ENCODE data around the gene DPP6. TPM values are rescaled to one million over a fixed set of nuclear protein-coding genes. Genes with fewer than 3 reads are reported as not detected.

The DPP6 gene
- total and polyA plus RNA-seq, 2 donors (not counting 1 experiment from before 2014, with no cell fraction given) = not detected

DNA sequence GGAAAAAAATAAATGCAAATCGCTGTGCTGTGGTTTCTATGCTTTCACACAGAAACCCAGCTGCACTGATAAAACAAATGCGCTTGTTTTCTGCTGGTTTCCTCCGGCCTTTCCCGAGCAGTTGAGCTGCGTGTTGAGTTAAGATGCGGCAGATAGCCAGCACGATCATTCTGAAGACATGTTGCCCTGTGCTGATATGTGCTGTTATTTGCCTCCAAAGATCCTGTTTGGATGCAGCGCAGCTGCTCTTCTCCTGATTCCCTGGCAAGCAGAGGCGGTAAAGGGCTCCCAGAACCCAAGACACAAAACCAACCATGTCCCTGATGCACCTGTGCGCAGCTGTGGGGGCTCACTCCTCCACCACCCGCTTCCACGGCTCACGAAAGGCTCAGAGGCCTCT is 725.3 kb downstream of the DPP6 start:
- WGBS (ENCODE audit: insufficient coverage) = 90% methylated on average over 12 of the region's 13 CpGs
- no peak overlapping the region for H3K4me3 Mint-ChIP-seq
- Histone ChIP-seq H3K27me3 (replicated peaks in 1 of 4; ENCODE audit: control extremely low read depth in 1 of 4, control insufficient read depth in 3 of 4, insufficient read depth in 4 of 4, low read length in 3 of 4) (no peaks in the 10 kb centered on the region), H3K36me3 (replicated peaks in 1 of 2; ENCODE audit: control extremely low read depth in 1 of 2, control insufficient read depth in 1 of 2, extremely low read depth in 1 of 2, insufficient read depth in 2 of 2, low read length in 1 of 2) (no peaks in the 10 kb centered on the region), H2AFZ (ENCODE audit: insufficient read depth, low read depth, low read length, poor library complexity, severe bottlenecking) (no peak overlapping the region), H3K9ac (ENCODE audit: low read length) (no peak overlapping the region), H3K9me3 (ENCODE audit: control extremely low read depth in 1 of 3, control insufficient read depth in 2 of 3, insufficient read depth in 1 of 3, low read length in 2 of 3) (peaks cover 0 to 4% (median 0%) of the 10 kb centered on the region in 3 donors), H3K4me2 (replicated peaks; ENCODE audit: low read depth, low read length, poor library complexity, severe bottlenecking) (no peak overlapping the region), H4K20me1 (ENCODE audit: control insufficient read depth, insufficient read depth, low read length, poor library complexity, severe bottlenecking) (no peaks in the 10 kb centered on the region), H3K79me2 (ENCODE audit: control insufficient read depth, insufficient read depth, low read length) (no peaks in the 10 kb centered on the region), H3K4me1 (ENCODE audit: control insufficient read depth in 2 of 2, insufficient read depth in 2 of 2, low read length in 2 of 2) (peaks cover 0 to 3% of the 10 kb centered on the region in 2 donors), H3K4me3 (ENCODE audit: control extremely low read depth in 1 of 5, extremely low read depth in 1 of 5, insufficient read depth in 1 of 5, low read depth in 2 of 5, low read length in 4 of 5) (no peak overlapping the region), H3K27ac (ENCODE audit: low read length in 2 of 2) (no peak overlapping the region)
- no peak for DNase-seq
- no peak for TF ChIP-seq EZH2 (IDR thresholded peaks at IDR 0.05; ENCODE audit: borderline replicate concordance, insufficient read depth, low read depth, low read length, poor library complexity, severe bottlenecking)
- TF ChIP-seq, protein P1, sequence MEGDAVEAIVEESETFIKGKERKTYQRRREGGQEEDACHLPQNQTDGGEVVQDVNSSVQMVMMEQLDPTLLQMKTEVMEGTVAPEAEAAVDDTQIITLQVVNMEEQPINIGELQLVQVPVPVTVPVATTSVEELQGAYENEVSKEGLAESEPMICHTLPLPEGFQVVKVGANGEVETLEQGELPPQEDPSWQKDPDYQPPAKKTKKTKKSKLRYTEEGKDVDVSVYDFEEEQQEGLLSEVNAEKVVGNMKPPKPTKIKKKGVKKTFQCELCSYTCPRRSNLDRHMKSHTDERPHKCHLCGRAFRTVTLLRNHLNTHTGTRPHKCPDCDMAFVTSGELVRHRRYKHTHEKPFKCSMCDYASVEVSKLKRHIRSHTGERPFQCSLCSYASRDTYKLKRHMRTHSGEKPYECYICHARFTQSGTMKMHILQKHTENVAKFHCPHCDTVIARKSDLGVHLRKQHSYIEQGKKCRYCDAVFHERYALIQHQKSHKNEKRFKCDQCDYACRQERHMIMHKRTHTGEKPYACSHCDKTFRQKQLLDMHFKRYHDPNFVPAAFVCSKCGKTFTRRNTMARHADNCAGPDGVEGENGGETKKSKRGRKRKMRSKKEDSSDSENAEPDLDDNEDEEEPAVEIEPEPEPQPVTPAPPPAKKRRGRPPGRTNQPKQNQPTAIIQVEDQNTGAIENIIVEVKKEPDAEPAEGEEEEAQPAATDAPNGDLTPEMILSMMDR (IDR thresholded peaks at IDR 0.05) = no peak
- peaks cover 10% of the 10 kb centered on the region for H3K4me1 Mint-ChIP-seq
- peaks cover 6% of the 10 kb centered on the region for H3K9me3 Mint-ChIP-seq (ENCODE audit: insufficient read depth)
- ChIA-PET POLR2A (no interaction called here), CTCF (no interaction called here)
- ATAC-seq (ENCODE audit: low read depth) = no peak
- H3K27me3 Mint-ChIP-seq = no peaks in the 10 kb centered on the region
- intact Hi-C loops (cut with micrococcal nuclease) = no loop called here
- no peak overlapping the region for H3K27ac Mint-ChIP-seq

DNA sequence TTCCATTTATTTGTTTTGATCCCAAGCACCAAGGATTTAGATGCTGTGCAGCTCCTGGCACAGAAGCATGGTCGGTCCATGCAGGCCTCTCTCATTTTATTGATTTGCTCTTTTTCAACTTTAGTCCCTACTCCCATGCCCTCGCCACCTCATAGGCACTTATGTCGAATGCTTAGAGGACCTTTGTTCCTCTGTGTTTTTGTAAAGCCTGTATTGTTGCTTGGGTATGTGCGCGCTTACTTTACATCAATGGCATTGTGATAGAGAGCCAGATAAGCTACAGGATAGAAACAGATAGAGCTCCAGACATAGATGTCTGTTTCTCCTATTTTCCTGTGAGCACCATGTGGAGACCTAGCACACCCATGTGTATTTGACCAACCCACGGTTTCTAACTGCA is 725.7 kb downstream of the DPP6 start:
- Histone ChIP-seq H3K4me1 (ENCODE audit: control insufficient read depth in 2 of 2, insufficient read depth in 2 of 2, low read length in 2 of 2) (peaks cover 0 to 3% of the 10 kb centered on the region in 2 donors), H4K20me1 (ENCODE audit: control insufficient read depth, insufficient read depth, low read length, poor library complexity, severe bottlenecking) (no peaks in the 10 kb centered on the region), H3K36me3 (replicated peaks in 1 of 2; ENCODE audit: control extremely low read depth in 1 of 2, control insufficient read depth in 1 of 2, extremely low read depth in 1 of 2, insufficient read depth in 2 of 2, low read length in 1 of 2) (no peaks in the 10 kb centered on the region), H3K9me3 (ENCODE audit: control extremely low read depth in 1 of 3, control insufficient read depth in 2 of 3, insufficient read depth in 1 of 3, low read length in 2 of 3) (peaks cover 0 to 5% (median 0%) of the 10 kb centered on the region in 3 donors), H3K4me3 (ENCODE audit: control extremely low read depth in 1 of 5, extremely low read depth in 1 of 5, insufficient read depth in 1 of 5, low read depth in 2 of 5, low read length in 4 of 5) (no peak overlapping the region), H3K27ac (ENCODE audit: low read length in 2 of 2) (no peak overlapping the region), H3K9ac (ENCODE audit: low read length) (no peak overlapping the region), H3K4me2 (replicated peaks; ENCODE audit: low read depth, low read length, poor library complexity, severe bottlenecking) (no peak overlapping the region), H3K27me3 (replicated peaks in 1 of 4; ENCODE audit: control extremely low read depth in 1 of 4, control insufficient read depth in 3 of 4, insufficient read depth in 4 of 4, low read length in 3 of 4) (no peaks in the 10 kb centered on the region), H3K79me2 (ENCODE audit: control insufficient read depth, insufficient read depth, low read length) (no peaks in the 10 kb centered on the region), H2AFZ (ENCODE audit: insufficient read depth, low read depth, low read length, poor library complexity, severe bottlenecking) (no peak overlapping the region)
- ATAC-seq (ENCODE audit: low read depth) (no peak), DNase-seq (no peak)
- no peak overlapping the region for H3K4me3 Mint-ChIP-seq
- H3K27me3 Mint-ChIP-seq = no peaks in the 10 kb centered on the region
- peaks cover 10% of the 10 kb centered on the region for H3K4me1 Mint-ChIP-seq
- TF ChIP-seq, protein P1 (IDR thresholded peaks at IDR 0.05) = no peak
- no peak for TF ChIP-seq EZH2 (IDR thresholded peaks at IDR 0.05; ENCODE audit: borderline replicate concordance, insufficient read depth, low read depth, low read length, poor library complexity, severe bottlenecking)
- intact Hi-C loops (cut with micrococcal nuclease) = no loop called here
- 87% methylated on average over 4 of the region's 6 CpGs for WGBS (ENCODE audit: insufficient coverage)
- ChIA-PET POLR2A (no interaction called here), CTCF (no interaction called here)
- H3K27ac Mint-ChIP-seq = no peak overlapping the region
- H3K9me3 Mint-ChIP-seq (ENCODE audit: insufficient read depth) = peaks cover 6% of the 10 kb centered on the region

Data from B cell (primary cell).